ENCODE results near the gene PRPF19.

The PRPF19 gene

DNA sequence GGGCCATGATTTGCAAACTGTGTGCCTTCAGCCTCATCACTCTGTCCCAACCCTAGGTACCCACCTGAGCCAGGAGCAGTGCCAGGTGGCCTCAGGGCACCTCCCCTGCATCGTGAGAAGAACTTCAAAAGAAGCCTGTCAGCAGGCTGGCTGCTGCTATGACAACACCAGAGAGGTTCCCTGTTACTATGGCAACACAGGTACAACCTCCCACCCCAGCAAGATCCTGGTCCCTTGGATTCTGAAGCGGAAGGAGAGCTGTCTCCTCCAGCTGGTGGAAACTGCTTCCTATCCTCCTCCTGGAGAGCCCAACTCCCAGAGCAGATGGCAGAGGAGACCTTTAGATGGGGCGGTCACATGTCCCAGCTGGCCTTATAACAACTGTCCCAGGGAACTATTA is 36.1 kb downstream of the PRPF19 start:
- FAIRE-seq: no peak
- no peak for TF ChIP-seq CTCF (IDR thresholded peaks at IDR 0.05; ENCODE audit: insufficient read depth, missing control alignments)
- DNase-seq (ENCODE audit: insufficient read length, low spot score): no peak

DNA sequence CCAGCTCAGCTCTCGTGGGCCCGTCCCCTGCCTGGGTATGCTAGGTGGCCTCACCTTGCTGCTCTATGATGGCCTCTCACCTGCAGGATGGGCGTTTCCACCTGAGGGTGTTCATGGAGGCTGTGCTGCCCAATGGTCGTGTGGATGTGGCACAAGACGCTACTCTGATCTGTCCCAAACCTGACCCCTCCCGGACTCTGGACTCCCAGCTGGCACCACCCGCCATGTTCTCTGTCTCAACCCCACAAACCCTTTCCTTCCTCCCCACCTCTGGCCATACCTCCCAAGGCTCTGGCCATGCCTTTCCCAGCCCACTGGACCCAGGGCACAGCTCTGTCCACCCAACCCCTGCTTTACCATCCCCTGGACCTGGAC is 36.9 kb downstream of the PRPF19 start:
- TF ChIP-seq CTCF (IDR thresholded peaks at IDR 0.05; ENCODE audit: insufficient read depth, missing control alignments): no peak
- FAIRE-seq (no peak), DNase-seq (ENCODE audit: insufficient read length, low spot score) (no peak)

- DNase-seq (ENCODE audit: insufficient read length, low spot score) (no peak), FAIRE-seq (no peak)
- no peak for TF ChIP-seq CTCF (IDR thresholded peaks at IDR 0.05; ENCODE audit: insufficient read depth, missing control alignments)
These were observed 37.5 kb downstream of the PRPF19 start for GRCh38 chr11:60868682-60869450.

- TF ChIP-seq CTCF (IDR thresholded peaks at IDR 0.05; ENCODE audit: insufficient read depth, missing control alignments): no peak
- DNase-seq (ENCODE audit: insufficient read length, low spot score) (no peak), FAIRE-seq (no peak)
These were observed 38.3 kb downstream of the PRPF19 start for GRCh38 chr11:60867871-60868681.

GRCh38 chr11:60866911-60867870 is 39.2 kb downstream of the PRPF19 start, which contains the start of gene ZP1:
ZP1 (plus strand) TSS chr11:60867542; CDS start chr11:60867562, 20 bp downstream.
- DNase-seq (ENCODE audit: insufficient read length, low spot score) (no peak), FAIRE-seq (no peak)
- no peak for TF ChIP-seq CTCF (IDR thresholded peaks at IDR 0.05; ENCODE audit: insufficient read depth, missing control alignments)

GRCh38 chr11:60864856-60865513 is 41.4 kb downstream of the PRPF19 start:
- TF ChIP-seq CTCF (IDR thresholded peaks at IDR 0.05; ENCODE audit: insufficient read depth, missing control alignments): no peak
- no peak for DNase-seq (ENCODE audit: insufficient read length, low spot score)
- FAIRE-seq: no peak

All from D721Med (cell line).